G401.6 (cell line): ENCODE results near the gene CNNM4.
A peak's percentile ranks its signal among the peaks of the same experiment; 100 is the strongest.

Experiments
- FAIRE-seq: peaks from 2 replicates; lab custom pipeline; 2012; peaks lifted over from hg19 to GRCh38; lab: Jason Lieb, UNC

The CNNM4 gene

GRCh38 chr2:96832754-96833507 is 72.2 kb downstream of the CNNM4 start:
- FAIRE-seq, result no peak

GRCh38 chr2:96835830-96836229 is 75.1 kb downstream of the CNNM4 start:
- no peak for FAIRE-seq

GRCh38 chr2:96837575-96837974 is 76.9 kb downstream of the CNNM4 start:
- no peak for FAIRE-seq

DNA sequence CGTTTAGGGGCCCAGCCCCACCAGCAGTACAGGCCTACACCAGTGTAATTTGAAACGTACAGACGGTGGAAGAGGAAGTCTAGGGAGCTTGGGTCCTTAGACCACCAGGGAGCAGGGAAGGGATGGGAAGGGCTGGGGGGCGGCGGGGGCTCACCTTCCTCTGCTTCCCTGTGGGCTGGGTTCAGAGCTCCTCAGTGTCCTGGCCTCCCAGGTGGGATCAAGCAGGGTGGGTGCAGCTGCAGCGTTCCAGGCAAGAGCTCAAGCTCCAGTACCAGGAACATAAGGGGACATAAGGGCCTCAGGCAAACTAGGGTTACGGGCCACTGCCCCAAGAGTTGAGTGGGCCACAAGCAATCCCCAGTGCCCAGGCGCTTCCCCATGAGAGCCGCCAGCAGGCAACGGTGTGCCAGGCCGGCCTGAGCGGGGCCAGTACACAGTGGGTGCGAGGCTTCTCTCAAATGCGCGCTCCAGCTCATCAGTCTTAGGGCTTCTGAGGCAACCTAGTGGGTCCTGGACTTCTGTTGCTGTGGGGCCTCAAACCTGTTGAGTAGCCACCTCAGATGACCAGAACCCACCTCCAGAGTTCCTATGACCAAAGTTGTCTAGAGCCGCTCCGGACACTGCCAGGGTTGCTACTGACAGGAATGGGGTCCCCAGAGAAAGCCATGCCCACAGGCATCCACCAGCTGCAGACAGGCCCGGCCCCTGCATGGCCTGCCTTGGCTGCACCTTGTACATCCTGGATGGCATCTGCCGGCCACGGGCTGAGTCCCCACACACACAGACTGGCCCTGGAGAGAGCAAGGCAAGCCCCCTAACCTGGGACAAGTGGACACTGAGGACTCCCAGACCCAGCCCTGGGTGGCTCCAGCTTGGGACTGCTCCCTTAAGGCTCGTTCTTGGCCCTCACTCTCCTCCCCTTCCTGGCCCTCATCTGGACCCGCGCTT is 77.9 kb downstream of the CNNM4 start:
- no peak for FAIRE-seq

DNA sequence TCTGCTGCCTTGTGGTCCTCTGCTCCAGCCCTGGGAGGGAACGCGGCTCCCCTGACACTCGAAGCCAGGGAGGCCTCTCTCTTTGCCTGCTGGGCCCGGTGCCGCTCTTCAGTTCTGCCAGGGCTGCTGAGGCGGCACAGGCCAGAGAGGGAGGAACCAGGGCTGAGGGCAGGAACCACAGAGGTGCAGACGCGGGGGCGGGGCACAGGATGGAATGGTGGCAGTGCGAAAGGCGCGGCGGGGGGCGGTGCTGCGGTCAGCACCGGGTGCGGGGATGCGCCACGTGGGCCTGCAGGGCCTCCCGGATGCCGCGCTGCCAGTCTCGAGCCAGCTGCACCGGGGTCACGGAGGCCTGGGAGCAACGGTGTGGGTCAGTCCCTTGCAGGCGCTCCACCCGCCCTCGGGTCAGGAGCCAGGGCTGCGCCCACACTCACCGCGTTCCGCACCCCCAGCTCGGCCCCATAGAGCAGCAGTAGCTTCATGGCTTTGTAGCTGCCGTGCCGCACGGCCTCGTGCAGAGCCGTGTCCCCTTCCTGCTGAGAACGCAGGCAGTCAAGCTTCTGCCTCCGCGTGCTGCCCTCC is 78.7 kb downstream of the CNNM4 start:
- no peak for FAIRE-seq

- no peak for FAIRE-seq
Measured at GRCh38 chr2:96839875-96840850, 79.5 kb downstream of the CNNM4 start.

GRCh38 chr2:96841701-96842495 is 81.2 kb downstream of the CNNM4 start:
- no peak for FAIRE-seq

GRCh38 chr2:96842600-96842999 is 81.9 kb downstream of the CNNM4 start:
- no peak for FAIRE-seq

GRCh38 chr2:96843538-96844268 is 83.0 kb downstream of the CNNM4 start, which contains the start of gene ANKRD23:
Gene ANKRD23 (minus strand): TSS chr2:96844021. CDS start chr2:96843992, 29 bp downstream.
- no peak for FAIRE-seq

DNA sequence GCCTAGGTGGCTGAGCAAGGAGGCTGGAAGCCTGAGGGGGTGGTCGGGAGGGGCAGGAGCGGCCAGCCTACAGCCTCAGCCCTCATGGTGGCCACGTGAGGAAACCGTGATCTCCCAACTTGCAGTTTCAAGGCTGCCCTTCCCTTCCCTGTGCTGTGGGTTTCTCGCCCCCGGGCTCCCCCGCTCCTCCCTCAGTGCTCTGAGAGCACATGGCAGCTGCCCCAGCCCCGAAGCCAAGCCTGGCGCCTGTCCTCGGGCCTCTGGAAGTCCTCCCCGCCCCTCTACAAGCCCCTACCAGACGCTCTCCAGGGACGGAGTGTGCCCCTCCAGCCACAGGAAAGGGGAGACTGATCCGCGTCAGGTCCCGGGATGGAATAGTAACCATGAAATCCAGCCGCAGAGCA is 83.7 kb downstream of the CNNM4 start:
- no peak for FAIRE-seq

GRCh38 chr2:96846825-96847224 is 86.1 kb downstream of the CNNM4 start:
- no peak for FAIRE-seq

DNA sequence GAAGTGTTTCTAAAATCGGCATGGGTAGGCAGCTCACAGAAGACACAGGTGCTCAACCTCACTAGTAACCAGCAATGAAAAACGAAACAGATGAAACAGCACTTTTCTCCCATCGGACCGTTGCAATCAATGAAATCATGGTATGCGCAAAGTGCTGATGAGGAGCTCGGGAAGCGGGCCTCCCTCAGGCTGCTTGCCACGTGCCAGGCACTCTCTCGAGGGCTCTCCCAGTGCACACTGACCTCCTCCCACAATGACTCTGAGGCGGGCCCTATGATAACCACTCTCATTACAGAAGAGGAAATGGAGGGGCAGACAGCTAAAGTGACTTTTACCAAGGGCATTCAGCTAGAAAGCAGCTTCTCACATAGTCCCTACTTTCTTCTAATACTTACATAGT is 86.9 kb downstream of the CNNM4 start:
- FAIRE-seq, result no peak

DNA sequence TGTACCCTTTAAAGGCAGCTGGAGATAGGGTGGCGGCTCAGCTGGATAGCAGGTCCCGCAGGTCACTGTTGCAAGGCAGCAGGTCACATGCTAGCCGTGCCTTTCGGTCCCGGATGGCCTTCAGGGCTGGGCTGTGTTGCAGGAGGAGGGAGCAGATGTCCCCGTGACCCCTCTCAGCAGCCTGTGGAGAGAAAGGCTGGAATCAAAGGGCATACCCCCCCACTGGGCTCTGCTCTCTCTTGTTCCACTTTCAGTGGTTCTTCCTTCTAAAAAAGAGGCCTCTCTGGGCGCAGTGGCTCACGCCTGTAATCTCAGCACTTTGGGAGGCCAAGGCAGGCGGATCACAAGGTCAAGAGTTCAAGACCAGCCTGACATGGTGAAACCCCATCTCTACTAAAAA is 87.6 kb downstream of the CNNM4 start:
- FAIRE-seq, result no peak

GRCh38 chr2:96852667-96853066 is 92.0 kb downstream of the CNNM4 start:
- FAIRE-seq, result no peak

- FAIRE-seq, result no peak
Measured at GRCh38 chr2:96853321-96853720, 92.6 kb downstream of the CNNM4 start.

GRCh38 chr2:96856776-96857666 is 96.3 kb downstream of the CNNM4 start:
- FAIRE-seq, result no peak

DNA sequence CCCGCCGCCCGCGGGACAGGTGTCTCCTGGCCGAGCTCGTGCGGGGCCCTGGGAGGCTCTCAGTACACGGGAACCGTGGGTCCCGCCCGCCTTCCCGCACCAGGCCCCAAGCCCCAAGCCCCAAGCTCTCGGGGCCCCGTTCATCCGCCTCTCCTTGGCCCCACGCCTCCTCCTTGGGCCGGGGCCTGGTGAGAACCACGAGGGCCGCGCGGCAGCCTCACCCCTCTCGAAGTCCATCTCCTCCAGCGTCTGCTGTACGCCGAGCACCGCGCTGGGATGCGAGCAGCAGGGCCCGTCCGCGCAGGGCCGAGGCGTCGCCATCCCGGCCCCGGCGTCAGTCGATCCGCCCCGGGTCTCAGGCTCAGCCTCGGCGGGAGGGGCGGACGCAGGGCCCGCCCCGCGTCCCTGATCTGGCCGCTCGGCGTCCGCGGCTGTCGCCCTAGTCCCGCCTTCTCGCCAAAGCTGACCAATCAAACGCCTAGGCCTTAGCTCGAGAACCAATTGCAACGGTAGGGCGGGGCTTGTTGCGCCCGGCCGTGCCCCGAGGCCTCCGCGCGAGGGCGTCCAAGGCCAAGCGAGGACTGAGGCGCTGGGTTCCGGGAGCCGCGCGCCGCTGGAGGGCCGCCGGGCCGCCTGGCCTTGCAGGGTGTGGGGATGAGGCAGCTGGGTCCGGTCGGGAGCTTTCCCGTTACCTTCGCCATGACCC is 97.1 kb downstream of the CNNM4 start, which contains the start of gene ANKRD39:
Gene ANKRD39, minus strand, starts transcription at position 350 of the 706 bp plus-strand sequence. Its CDS starts 29 bp downstream, at position 321.
- FAIRE-seq, result peak; percentile 59

GRCh38 chr2:96859099-96859649 is 98.5 kb downstream of the CNNM4 start:
- no peak for FAIRE-seq
